Lung microvascular endothelial cell (primary cell): Measurements from ENCODE around the gene TEC. TPM values are rescaled to one million over a fixed set of nuclear protein-coding genes. Genes with fewer than 3 reads are reported as not detected.
"Not testable (repeated sequence)": the region's sequence is repeated elsewhere in the genome, so short reads cannot be mapped to it uniquely, and the experiment has no call there.

Source experiments
- DNase-seq, 2 donors: peaks; one replicate each; pipeline versions ENCODE4 v3.0.0 to v3.0.0-alpha.2; 2010; ENCODE audit warnings: low read depth in 2 of 2
- total RNA-seq: library from RNA; depleted of rRNA; stranded (reverse); fragments of >200 nt; gene quantifications from 2 replicates; pipeline ENCODE4 v1.2.1, GENCODE V29; 2014

TEC gene
- total RNA-seq, 1 donor from 2014 or later: 1.8 TPM

- DNase-seq: no peak
Observed at GRCh38 chr4:48167538-48168263, 101.9 kb downstream of the TEC start.

GRCh38 chr4:48164561-48164960, 105.1 kb downstream of the TEC start:
- DNase-seq: not testable (repeated sequence)

DNA sequence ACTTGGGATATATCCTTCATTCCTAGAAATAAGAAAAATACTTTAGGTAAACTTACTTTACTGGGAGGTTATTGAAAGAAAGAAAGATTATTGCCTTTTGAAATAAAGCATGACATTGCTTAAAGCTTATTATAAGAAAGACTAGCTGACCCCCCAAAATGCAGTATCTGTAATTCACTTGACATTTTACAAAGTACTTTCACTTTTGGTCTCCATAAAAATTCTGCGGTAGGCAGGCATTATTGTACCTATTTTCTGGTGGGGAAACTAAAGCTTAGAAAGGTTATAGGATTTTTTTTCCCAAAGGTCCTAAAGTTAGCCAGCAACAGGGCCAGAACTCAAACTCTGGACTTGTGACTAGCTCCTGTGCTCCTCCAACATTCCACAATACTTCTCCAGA, 105.9 kb downstream of the TEC start:
- no peak for DNase-seq

- no peak for DNase-seq
Observed at GRCh38 chr4:48162162-48162561, 107.5 kb downstream of the TEC start.

DNA sequence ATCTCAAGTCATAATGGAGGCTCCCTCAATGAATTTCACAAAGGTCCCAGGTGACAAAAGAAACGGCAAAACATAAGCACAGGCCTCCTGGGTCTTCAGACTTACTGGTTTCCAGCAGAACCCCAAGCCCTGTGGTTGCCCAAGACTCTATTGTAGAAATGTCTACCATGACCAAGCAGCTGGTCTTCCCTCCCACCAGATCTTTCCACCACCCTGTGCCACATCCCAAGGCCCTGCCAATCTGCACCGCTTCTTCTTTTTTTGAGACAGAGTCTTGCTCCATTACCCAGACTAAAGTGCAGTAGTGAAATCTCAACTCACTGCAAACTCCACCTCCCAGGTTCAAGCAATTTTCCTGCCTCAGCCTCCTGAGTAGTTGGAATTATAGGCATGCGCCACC, 112.4 kb downstream of the TEC start:
- no peak for DNase-seq

DNA sequence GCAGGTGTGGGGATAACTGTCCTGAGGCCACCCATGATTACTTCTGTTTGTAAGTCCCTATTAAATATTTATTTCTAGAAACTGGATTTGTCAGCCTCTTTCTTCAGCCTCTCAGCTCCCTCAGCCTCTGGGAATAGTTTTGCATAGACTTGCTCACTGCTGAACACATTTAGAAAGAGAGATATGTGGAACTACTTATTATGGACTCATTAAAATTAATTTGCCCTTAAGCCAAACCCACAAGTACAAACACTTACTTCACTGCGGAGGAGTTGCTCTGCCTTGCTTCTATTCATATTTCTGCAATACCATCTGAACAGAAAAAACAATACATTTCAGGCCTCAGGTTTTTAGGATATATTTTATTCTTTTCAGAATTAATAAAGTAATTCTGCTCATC, 113.2 kb downstream of the TEC start:
- DNase-seq: no peak

- no peak for DNase-seq
Observed at GRCh38 chr4:48153791-48154550, 115.7 kb downstream of the TEC start.

GRCh38 chr4:48152259-48152658, 117.4 kb downstream of the TEC start:
- no peak for DNase-seq

- no peak for DNase-seq
Observed at GRCh38 chr4:48149827-48150370, 119.7 kb downstream of the TEC start.

- no peak for DNase-seq
Observed at GRCh38 chr4:48147621-48148020, 122.0 kb downstream of the TEC start.

DNA sequence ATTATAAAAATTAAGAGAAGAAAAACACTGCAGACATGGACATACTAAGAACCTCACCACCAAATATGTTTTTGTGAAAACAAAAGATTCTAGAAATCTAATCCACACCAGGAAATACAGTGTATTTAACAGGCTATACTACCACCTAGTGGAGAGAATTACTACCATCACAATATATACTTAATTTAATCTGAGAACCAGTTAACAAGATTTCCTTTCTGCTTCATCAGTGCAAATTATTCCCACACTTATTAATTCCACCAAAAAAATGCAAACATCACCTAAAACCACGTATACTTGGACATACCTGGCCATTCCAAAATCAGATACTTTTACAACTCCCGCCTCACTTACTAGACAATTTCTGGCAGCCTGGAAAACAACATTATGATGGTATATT, 128.6 kb downstream of the TEC start:
- DNase-seq: peak; percentile 63 to 71

DNA sequence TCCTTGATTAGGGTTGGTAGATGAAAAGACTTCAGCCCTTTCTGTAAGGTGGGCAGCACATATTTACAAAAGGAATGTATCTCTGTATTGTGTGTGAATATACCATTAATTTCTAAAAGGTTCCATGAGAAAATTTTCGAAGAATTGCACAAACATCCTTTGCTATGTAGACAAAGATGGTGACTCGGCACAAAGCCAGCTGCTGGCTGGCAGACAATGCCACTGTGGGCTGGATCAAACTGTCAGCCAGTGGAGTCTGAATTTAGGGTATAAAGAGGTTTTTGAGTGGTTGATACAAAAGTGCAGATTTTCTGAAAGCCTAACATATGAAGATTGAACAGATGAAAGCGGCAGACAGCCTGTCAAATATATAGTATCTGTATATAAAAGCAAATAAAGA, 129.9 kb downstream of the TEC start:
- DNase-seq: peak; percentile 35 to 60

DNA sequence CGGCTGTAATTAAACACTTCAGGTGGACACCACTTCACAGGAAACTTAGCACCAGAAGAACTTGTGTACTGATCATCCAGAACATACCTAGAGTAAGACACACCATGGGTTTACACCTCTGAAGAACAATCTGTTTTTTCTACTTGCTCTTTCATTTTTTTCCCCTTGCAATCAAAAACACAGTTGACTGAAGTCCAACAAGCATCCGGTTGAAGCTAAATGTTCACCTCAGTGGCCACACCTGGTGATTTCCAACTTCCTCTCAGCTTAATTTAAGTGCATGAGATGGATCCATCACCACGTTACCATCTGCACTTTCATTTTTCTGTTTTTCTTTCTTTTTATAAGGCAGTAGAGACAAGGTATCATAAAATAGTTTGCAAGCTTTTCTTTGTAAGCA, 130.7 kb downstream of the TEC start:
- peak in 1 of 2 donors; percentile 14 for DNase-seq

- no peak for DNase-seq
Observed at GRCh38 chr4:48138511-48138910, 131.1 kb downstream of the TEC start.

DNA sequence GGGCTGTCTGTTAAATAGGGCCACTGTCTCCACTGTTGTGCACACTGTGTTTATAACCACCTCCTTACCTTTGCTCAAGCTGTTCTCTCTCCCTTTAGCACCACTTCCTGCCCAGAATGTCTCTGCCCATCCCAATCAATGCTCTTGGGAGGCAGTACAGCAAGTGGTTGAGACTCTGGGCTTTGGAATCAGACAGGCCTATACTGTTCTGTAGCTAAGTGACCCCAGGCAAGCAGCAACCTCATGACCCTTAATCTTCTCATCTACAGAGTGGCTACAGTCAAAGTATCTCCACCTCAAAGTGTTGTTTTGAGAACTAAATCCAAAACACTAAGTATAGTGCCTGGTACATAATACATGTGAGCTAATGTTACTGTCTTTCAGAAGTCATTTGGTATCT, 131.8 kb downstream of the TEC start:
- no peak for DNase-seq

DNA sequence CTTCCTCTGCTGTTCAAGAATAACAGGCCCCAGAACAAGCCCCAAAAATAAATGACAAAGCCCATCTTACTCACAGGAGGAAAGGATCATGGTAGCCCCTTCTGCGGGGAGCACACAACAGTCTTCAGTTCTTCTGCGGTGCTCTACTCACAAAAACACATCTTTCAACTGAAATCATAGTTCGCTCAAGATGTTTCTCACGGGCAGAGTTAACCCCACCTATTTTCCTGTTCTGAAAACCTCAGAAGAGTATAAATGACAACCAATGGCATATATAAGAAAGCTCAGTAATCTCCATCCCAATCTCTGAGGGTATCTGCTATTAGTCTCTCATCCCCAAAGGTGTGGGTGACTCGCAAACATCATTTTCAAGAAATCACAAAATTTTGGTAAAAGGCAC, 135.6 kb downstream of the TEC start, which contains the start of gene TXK:
TSS of gene TXK (minus strand) at position 170 of the 400 bp plus-strand sequence. CDS start at position 90, 80 bp downstream.
- no peak for DNase-seq

DNA sequence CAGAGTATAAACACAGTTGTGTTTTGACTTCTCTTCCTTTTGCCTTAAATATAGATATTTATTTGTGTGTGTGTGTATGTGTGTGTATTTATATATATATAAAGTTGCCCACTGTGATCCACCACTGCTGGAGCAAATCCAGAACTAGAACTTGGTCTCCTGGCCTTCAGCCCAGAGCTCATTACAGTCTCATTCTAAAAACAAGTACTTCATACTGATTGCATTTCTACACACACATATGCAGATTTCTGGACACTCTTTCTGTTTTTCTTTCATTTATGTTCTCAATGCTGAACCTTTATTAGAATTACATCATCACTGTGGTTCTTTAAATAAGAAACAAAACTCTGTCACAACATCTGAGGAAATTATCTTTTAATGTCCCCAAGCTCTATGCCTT, 136.0 kb downstream of the TEC start:
- DNase-seq: peak; percentile 28 to 35

DNA sequence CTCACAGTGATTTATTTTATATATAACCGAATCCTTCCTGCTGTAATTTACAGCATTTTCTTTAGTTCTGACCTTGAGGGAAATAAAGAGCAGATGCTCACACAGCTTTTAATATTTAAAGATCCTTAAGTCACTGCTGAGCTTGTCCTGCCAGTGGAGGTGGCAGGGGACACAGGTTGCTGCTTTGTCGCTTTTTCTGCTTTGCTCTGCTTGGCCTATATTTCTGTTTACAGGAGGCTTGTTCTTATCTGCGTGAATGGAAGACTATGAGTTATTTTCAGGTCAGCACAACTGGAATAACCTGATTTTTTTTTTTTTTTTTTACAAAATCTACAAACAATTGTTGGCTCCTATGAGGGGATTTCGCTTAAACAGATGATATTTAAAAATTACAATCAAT, 137.9 kb downstream of the TEC start:
- no peak for DNase-seq

DNA sequence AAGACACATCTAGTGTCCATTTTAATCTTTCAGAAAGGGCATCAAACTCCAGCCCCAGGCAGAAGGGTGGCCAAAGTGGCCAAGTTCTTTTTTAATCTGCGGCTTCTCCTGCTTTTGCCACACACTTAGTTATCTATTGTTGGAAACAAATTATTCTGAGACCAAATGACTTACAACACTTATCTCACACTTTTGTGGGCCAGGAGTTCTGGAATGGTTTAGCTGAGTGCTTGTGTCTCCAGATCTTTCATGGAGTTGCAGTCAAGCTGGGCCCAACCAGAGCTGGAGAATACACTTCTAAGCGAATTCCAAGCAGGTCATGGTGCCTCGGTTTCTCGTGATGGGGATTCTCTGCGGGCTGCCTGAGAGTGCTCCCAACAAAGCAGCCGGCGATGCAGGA, 139.5 kb downstream of the TEC start:
- no peak for DNase-seq

GRCh38 chr4:48129307-48130014, 140.2 kb downstream of the TEC start:
- DNase-seq: no peak

DNA sequence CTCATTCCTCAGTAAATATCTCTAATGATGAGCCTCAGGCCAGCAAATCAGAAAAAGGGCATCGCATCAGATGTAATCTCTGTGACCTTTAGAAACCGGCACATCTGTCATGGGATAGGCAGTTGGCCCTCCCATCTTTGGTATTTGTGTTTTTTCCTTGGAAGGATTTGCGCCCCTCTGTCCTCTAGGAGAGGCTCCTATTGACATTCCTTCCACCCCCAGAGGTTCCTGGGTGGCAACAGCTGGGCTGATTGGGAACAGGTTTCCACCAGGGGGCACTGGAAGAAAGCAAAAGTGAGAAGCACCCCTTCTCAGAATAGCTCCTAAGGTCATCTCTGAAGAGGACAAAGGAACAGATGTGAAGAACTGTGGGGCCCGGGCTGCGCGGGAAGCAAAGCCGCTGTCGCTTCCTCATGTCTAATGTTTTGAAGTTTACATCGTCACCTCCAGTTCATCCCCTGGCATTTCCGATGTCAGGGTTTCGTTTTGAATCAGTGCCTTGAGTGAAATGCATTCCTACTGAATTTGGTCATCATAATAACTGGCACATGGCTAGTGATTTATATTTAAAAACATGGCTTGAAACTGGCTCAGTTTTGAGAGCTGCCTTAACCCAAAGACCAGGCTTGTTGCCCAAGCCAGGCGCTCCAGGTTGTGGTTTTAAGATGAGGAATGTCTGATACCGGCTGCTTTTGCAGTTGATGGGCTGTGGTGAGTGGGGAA, 141.8 kb downstream of the TEC start:
- DNase-seq: peak; percentile 90 to 94
